22Rv1 (cell line): ENCODE data around the gene KIAA1217.

Experiments used
- ZFX ChIP-seq: fragments of 450-650 bp; IDR thresholded peaks from 2 replicates; pipeline ENCODE4 v1.6.1; 2017; ENCODE audit warnings: antibody characterized with exemption, borderline replicate concordance
- TF ChIP-seq, protein P1 (sequence below): fragments of 450-650 bp; IDR thresholded peaks from 2 replicates; pipeline ENCODE4 v1.5.1; 2017; ENCODE audit warnings: mild to moderate bottlenecking

DNA sequence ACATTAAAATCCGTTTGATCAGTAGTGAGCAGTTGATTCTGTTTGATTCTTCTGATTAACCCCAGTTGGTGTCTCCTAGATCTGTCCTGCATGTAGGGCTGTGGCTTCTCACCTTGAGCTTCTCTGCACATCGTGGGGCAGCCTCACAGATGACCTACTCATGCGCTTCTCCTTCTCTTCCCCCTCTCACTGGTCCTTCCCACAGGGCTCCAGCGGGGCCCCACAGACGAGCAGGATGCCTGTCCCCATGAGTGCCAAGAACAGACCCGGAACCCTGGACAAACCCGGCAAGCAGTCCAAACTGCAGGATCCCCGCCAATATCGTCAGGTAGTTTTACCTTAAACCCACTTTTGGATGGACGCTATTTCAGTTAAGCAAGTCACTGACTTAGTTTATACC lies 335.8 kb downstream of the KIAA1217 start:
- TF ChIP-seq, protein P1, sequence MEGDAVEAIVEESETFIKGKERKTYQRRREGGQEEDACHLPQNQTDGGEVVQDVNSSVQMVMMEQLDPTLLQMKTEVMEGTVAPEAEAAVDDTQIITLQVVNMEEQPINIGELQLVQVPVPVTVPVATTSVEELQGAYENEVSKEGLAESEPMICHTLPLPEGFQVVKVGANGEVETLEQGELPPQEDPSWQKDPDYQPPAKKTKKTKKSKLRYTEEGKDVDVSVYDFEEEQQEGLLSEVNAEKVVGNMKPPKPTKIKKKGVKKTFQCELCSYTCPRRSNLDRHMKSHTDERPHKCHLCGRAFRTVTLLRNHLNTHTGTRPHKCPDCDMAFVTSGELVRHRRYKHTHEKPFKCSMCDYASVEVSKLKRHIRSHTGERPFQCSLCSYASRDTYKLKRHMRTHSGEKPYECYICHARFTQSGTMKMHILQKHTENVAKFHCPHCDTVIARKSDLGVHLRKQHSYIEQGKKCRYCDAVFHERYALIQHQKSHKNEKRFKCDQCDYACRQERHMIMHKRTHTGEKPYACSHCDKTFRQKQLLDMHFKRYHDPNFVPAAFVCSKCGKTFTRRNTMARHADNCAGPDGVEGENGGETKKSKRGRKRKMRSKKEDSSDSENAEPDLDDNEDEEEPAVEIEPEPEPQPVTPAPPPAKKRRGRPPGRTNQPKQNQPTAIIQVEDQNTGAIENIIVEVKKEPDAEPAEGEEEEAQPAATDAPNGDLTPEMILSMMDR, result no peak
- no peak for TF ChIP-seq ZFX
